C4-2B (cell line): Measurements from ENCODE around the gene ALOX15.

Experiments
- CTCF ChIP-seq: fragments of 450-650 bp; conservative IDR thresholded peaks from 2 replicates; pipeline ENCODE4 v1.5.1; 2017; ENCODE audit warnings: mild to moderate bottlenecking
- ZFX ChIP-seq: fragments of 450-650 bp; IDR thresholded peaks from 2 replicates; pipeline ENCODE4 v1.6.1; 2017

DNA sequence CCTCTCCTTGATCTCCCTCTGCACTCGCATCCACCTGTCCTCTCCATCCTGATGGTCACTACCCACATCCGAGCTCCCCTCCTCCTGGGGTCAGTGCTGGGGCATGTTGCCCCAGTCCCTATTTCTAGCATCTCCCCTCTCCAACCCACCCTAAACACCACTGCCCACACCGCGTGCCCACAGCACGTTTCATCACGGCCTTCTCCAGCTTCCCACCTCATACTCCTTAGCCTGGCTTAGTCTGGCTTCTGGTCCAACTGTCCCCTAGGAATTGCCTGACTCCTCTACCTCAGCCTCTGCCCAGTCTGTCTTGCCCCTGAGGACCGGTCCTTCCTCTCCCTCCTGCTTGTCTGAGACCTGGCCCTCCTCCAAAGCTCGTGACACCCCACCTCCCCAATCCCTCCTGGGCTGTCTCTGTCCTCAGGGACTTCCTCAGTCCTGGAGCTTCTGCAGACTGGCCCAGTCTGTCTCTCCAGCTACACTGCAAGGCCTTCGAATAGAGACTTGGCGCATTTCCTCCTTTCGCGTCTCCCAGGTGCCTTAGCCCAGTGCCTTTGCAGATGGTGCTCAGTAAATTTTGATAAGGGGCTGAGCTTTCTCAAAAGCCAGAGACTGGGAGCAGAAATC lies 4.9 kb downstream of the ALOX15 start:
- TF ChIP-seq CTCF (no peak), ZFX (no peak)
